Measurements from ENCODE around the gene GCKR.
"Not testable (repeated sequence)": the region's sequence is repeated elsewhere in the genome, so short reads cannot be mapped to it uniquely, and the experiment has no call there.

GCKR gene

DNA sequence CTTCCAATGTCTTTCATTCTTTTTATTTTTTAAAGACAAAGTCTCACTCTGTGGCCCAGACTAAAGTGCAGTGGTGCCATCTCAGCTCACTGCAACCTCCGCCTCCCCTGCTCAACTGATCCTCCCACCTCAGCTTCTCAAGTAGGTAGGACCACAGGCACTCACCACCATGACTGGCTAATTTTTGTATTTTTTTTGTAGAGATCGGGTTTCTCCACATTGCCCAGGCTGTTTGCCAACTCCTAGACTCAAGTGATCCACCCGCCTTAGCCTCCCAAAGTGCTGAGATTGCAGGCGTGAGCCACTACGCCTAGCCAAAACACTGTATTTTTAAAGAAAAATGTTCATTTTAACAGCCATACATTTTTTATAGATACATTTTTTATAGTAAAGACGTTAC is 12.7 kb downstream of the GCKR start:
- DNase-seq (ENCODE audit: low spot score): no peak

DNA sequence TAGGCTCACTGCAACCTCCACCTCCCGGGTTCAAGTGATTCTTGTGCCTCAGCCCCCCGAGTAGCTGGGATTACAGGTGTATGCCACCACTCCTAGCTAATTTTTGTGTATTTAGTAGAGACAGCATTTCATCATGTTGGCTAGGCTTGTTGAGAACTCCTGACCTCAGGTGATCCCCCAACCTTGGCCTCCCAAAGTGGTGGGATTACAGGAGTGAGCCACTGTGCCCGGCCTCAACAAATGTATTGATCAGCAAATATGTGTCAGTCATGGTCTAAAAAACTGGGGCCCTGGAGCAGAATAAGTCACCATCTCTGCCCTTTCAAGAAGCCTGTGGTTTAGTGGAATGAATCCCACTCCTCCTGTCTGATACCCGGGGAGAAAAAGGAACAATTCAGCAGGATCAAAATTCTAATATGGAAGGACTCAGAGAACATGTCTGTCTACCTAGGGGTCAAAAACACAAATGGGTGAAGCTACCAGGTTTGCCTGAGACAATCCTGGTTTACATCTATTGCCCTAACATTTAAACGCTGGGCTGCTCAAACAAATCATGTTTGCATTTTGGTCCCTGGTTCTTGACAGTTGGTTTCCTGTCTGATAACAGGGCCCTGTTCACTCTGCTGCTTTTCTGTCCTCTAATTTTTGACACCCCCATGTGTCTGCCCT is 21.6 kb downstream of the GCKR start:
- no peak for DNase-seq (ENCODE audit: low spot score)

- no peak for DNase-seq (ENCODE audit: low spot score)
Measured at GRCh38 chr2:27518782-27519113, 22.1 kb downstream of the GCKR start.

GRCh38 chr2:27520316-27520715 is 23.7 kb downstream of the GCKR start:
- DNase-seq (ENCODE audit: low spot score): no peak

DNA sequence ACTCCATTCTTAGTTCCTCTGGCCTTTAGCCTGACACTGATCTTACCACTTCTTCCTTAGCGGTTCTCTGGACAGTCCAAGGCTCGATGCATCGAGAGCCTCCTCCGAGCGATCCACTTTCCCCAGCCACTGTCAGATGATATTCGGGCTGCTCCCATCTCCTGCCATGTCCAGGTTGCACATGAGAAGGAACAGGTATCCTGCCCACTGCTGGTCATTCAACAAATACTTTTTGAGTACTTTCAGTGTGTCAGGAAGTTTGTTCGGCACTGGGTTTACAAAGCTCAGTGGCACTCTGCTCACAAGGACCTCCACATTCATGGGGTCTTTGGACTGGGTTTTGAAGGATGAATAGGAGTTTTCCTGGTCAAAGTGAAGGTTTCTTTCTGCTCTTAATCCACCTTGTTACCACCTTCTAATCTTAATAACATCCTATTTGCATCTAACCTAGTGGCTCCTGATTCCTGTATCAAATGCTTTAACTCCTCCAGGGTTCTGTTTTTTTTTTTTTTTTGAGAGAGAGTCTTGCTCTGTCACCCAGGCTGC is 25.8 kb downstream of the GCKR start:
- peak; percentile 34 for DNase-seq (ENCODE audit: low spot score)

- no peak for DNase-seq (ENCODE audit: low spot score)
Measured at GRCh38 chr2:27527182-27527581, 30.5 kb downstream of the GCKR start.

DNA sequence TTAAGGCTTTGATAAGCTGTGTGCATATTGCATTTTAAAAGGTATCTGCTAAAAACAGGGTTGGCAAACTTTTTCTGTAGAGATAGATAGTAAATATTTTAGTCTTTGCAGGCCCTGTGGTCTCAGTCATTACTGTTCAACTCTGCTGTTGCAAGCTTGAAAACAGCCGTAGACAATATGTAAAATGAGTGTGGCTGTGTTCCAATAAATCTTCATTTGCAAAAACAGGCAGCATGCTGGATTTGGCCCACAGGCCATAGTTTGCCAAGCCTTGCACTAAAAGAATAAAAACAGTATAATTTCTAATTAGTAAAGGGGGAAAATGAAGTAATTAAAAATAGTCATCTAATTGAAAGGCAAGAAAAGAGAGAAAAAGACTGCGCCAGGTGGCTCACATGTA is 35.3 kb downstream of the GCKR start:
- no peak for DNase-seq (ENCODE audit: low spot score)

- no peak for DNase-seq (ENCODE audit: low spot score)
Measured at GRCh38 chr2:27537287-27537686, 40.6 kb downstream of the GCKR start.

GRCh38 chr2:27538839-27539450 is 42.3 kb downstream of the GCKR start:
- DNase-seq (ENCODE audit: low spot score): not testable (repeated sequence)

DNA sequence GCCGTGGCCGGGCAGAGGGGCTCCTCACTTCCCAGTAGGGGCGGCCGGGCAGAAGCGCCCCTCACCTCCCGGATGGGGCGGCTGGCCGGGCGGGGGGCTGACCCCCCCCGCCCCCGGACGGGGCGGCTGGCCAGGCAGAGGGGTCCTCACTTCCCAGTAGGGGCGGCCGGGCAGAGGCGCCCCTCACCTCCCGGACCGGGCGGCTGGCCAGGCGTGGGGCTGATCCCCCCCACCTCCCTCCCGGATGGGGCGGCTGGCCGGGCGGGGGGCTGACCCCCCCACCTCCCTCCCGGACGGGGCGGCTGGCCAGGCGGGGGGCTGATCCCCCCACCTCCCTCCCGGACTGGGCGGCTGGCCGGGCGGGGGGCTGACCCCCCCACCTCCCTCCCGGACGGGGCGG is 43.0 kb downstream of the GCKR start:
- DNase-seq (ENCODE audit: low spot score): not testable (repeated sequence)

- DNase-seq (ENCODE audit: low spot score): no peak
Measured at GRCh38 chr2:27544143-27544821, 47.6 kb downstream of the GCKR start.

DNA sequence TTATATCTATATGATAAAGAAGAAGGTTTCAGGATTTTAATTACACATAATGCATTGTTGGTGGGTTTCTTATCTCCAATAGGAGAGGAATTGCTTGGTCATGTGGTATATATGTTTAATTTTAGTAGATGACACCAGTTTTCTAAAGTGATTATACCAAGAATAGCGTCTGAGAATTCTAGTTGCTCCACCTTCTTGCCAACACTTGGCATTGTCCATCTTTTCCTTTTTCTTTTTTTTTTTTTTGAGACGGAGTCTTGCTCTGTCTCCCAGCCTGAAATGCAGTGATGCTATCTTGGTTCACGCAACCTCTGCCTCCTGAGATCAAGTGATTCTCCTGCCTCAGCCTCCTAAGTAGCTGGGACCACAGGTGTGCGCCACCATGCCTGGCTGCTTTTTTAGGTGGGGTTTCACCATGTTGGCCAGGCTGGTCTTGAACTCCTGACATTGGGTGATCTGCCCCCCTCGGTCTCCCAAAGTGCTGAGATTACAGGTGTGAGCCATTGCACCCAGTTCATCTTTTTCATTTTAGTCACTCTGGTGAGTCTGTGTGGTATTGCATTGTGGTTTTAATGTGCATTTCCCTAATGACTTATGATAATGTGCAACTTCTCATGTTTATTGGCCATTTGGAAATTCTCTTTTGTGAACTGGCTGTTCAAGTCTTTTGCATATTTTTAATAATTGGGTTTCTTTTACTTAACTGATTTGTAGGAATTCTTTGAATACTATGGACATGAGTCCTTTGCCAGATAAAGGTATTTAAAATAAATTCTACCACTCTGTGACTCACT is 48.9 kb downstream of the GCKR start:
- no peak for DNase-seq (ENCODE audit: low spot score)

- no peak for DNase-seq (ENCODE audit: low spot score)
Measured at GRCh38 chr2:27549303-27549702, 52.7 kb downstream of the GCKR start.

GRCh38 chr2:27551514-27551913 is 54.9 kb downstream of the GCKR start:
- no peak for DNase-seq (ENCODE audit: low spot score)

GRCh38 chr2:27552941-27553340 is 56.3 kb downstream of the GCKR start:
- DNase-seq (ENCODE audit: low spot score): no peak

GRCh38 chr2:27554451-27554850 is 57.8 kb downstream of the GCKR start:
- DNase-seq (ENCODE audit: low spot score): not testable (repeated sequence)

DNA sequence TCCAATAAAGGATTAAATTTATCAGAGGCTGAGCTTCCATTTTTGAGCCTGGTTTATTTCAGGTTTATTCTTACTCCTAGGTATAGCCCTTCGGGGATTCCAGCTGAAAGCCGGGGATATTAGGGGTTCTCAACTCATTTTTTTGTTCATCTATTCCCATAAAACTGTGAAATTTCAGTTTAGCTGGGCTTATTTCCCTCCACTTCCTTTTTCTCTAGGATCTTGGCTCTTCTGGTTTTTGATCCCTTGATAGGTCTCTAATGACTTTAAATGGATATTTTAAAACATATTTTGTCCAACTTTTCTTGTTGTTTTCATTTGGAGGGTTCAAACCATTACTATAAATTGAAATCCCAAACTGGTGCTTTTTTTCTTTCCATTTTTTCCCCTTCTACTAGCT is 62.6 kb downstream of the GCKR start:
- no peak for DNase-seq (ENCODE audit: low spot score)

DNA sequence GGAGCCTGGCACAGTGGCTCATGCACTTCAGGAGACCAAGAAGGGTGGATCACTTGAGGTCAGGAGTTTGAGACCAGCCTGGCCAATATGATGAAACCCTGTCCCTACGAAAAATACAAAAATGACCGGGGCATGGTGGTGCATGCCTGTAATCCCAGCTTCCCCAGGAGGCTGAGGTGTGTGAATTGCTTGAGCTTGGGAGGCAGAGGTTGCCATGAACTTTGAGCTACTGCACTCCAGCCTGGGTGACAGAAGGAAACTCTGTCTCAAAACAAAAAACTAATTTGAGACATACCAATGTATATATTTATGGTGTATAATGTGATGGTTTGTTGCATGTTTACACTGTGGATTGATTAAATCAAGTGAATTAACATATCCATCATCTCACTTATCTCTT is 64.4 kb downstream of the GCKR start:
- no peak for DNase-seq (ENCODE audit: low spot score)

- no peak for DNase-seq (ENCODE audit: low spot score)
Measured at GRCh38 chr2:27566628-27567027, 70.0 kb downstream of the GCKR start.

GRCh38 chr2:27569398-27569797 is 72.8 kb downstream of the GCKR start:
- DNase-seq (ENCODE audit: low spot score): no peak

DNA sequence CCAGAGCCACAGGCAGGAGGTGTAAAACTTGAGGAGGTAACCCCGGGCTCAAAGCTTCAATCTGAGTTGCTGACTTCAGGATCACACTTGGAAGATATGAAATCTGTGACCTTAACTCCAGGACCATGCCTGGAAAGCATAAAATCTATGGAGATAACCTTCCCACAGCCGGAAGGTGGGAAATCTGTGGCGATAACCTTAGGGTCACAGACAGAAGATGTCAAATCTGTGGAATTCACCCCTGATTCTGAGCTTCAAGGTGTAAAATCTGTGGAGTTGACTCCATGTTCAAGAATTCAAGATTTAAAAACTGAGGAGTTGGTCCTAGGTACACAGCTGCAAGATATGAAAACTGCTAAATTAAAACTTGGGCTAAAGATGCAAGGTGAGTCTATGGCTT is 74.6 kb downstream of the GCKR start:
- DNase-seq (ENCODE audit: low spot score): no peak

- DNase-seq (ENCODE audit: low spot score): no peak
Measured at GRCh38 chr2:27571681-27572080, 75.0 kb downstream of the GCKR start.

GRCh38 chr2:27572439-27572838 is 75.8 kb downstream of the GCKR start:
- no peak for DNase-seq (ENCODE audit: low spot score)
